Measurements from ENCODE around the gene TBL1X.

DNA sequence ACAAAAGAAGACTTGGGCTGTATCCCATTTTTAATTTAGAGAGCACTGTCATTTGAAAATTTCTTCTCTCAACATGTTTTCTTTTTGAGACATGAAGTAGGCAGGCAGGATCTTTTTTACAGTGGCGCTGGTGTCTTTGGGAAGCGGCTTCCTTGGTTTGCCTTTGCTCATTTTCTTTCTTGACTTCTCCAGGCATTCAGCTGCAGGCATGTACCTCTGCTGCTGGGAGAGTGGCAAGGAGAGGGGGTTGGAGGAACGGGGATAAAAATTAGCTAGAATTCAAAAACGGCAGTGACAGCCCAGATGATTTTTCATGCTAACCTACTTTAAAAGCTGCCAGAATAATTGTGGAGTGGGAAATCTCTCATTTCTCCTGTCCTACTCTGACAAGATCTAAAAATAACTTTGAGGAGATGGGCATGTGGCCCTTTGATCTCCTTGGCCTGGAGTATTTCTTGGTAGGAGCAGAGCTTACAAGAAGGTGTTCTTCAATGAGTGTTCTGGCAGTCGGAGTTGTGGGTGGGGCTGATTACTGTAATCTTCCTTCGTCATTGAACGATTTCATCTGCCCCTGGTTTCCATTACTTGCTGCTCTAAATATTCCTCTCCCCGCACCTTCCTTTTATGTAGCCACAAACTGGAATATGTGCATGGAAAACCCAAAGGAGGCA lies 54.8 kb downstream of the TBL1X start:
- TF ChIP-seq CTCF (IDR thresholded peaks at IDR 0.05) (no peak), EZH2 (IDR thresholded peaks at IDR 0.05; ENCODE audit: borderline replicate concordance, insufficient read depth, low read depth, low read length, poor library complexity, severe bottlenecking) (no peak)

Data from B cell (primary cell).